HG03439 (cell line): ENCODE measurements around the gene NLRP12.
A peak's percentile ranks its signal among the peaks of the same experiment; 100 is the strongest.
"Not testable (repeated sequence)": the region's sequence is repeated elsewhere in the genome, so short reads cannot be mapped to it uniquely, and the experiment has no call there.

Source experiments
- ATAC-seq: cut with Tn5 transposase; IDR thresholded peaks from one replicate; pipeline ENCODE4 v1.9.1; 2021; ENCODE audit warnings: mild to moderate bottlenecking, moderate library complexity; ENCODE audit not compliant: unreplicated experiment

NLRP12 gene

GRCh38 chr19:53824134-53824611 is at the start of gene NLRP12:
Gene NLRP12, minus strand, starts transcription at chr19:53824314. Its CDS starts 140 bp downstream, at chr19:53824174.
- no peak for ATAC-seq

- no peak for ATAC-seq
Measured at GRCh38 chr19:53872762-53873161, 48.6 kb upstream of the NLRP12 start.

- no peak for ATAC-seq
Measured at GRCh38 chr19:53871454-53871853, 47.3 kb upstream of the NLRP12 start.

- no peak for ATAC-seq
Measured at GRCh38 chr19:53870485-53870844, 46.4 kb upstream of the NLRP12 start.

- not testable (repeated sequence) for ATAC-seq
Measured at GRCh38 chr19:53869805-53870484, 45.8 kb upstream of the NLRP12 start.

- peak; percentile 38 for ATAC-seq
Measured at GRCh38 chr19:53868892-53869804, 45.0 kb upstream of the NLRP12 start.

- ATAC-seq = no peak
Measured at GRCh38 chr19:53868091-53868891, 44.2 kb upstream of the NLRP12 start.

- ATAC-seq = peak; percentile 62
Measured at GRCh38 chr19:53867225-53868090, 43.3 kb upstream of the NLRP12 start, which contains the start of gene MYADM. Gene MYADM, plus strand, starts transcription at chr19:53867883. Its CDS starts 5,647 bp downstream, at chr19:53873530.

- ATAC-seq = no peak
Measured at GRCh38 chr19:53866865-53867224, 42.7 kb upstream of the NLRP12 start.

GRCh38 chr19:53865918-53866864 is 42.1 kb upstream of the NLRP12 start:
- no peak for ATAC-seq

GRCh38 chr19:53865523-53865917 is 41.4 kb upstream of the NLRP12 start:
- no peak for ATAC-seq

GRCh38 chr19:53864308-53864836 is 40.3 kb upstream of the NLRP12 start:
- ATAC-seq = no peak

GRCh38 chr19:53853707-53854106 is 29.6 kb upstream of the NLRP12 start:
- ATAC-seq = peak; percentile 55

GRCh38 chr19:53849237-53849676 is 25.1 kb upstream of the NLRP12 start:
- no peak for ATAC-seq

- no peak for ATAC-seq
Measured at GRCh38 chr19:53847555-53847954, 23.4 kb upstream of the NLRP12 start.

GRCh38 chr19:53844849-53845246 is 20.7 kb upstream of the NLRP12 start:
- no peak for ATAC-seq

- ATAC-seq = not testable (repeated sequence)
Measured at GRCh38 chr19:53840914-53841313, 16.8 kb upstream of the NLRP12 start.

GRCh38 chr19:53840241-53840640 is 16.1 kb upstream of the NLRP12 start:
- not testable (repeated sequence) for ATAC-seq

GRCh38 chr19:53838446-53838845 is 14.3 kb upstream of the NLRP12 start:
- not testable (repeated sequence) for ATAC-seq
